ENCODE data around the gene DMD. TPM values are rescaled to one million over a fixed set of nuclear protein-coding genes. Genes with fewer than 3 reads are reported as not detected.
"Not testable (repeated sequence)": the region's sequence is repeated elsewhere in the genome, so short reads cannot be mapped to it uniquely, and the experiment has no call there.

Gene DMD
- polyA plus RNA-seq, 3 donors = 8.0 to 13.2 (median 11.5) TPM

DNA sequence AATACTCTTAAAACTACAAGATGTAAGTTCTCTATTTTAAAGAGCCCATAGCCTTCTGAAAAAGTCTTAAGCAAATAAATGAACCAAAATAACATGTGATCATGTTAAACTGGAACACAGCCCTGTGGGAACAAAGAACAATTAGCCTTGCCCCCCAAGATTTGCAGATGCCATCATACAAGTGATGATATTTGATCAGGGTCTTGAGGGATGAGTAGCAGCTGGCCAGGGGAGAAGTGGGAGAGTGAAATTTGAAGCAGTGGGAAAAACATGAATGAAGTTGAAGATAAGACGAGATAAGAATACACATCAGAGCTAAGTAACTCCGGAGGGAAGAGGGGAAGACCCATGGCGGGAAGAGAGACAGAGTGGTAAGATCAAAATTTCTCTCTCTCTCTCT lies 1689.4 kb downstream of the DMD start:
- H3K27ac ChIP-seq (ENCODE audit: low read depth, low read length) = no peak overlapping the region
- 41 to 75% (median 57%) methylated on average over 3 of the region's 3 CpGs for WGBS, 3 donors

GRCh38 chrX:31516527-31516926 lies 1694.8 kb downstream of the DMD start:
- no peak overlapping the region for H3K27ac ChIP-seq (ENCODE audit: low read depth, low read length)
- WGBS, 3 donors = 63 to 75% (median 65%) methylated on average over 6 of the region's 6 CpGs

- 35 to 45% (median 41%) methylated on average over 4 of the region's 4 CpGs for WGBS, 3 donors
- H3K27ac ChIP-seq (ENCODE audit: low read depth, low read length) = no peak overlapping the region
These were observed 1703.0 kb downstream of the DMD start for GRCh38 chrX:31508338-31508737.

GRCh38 chrX:31506928-31507327 lies 1704.4 kb downstream of the DMD start:
- no peak overlapping the region for H3K27ac ChIP-seq (ENCODE audit: low read depth, low read length)
- 71 to 87% (median 87%) methylated on average over 3 of the region's 3 CpGs for WGBS, 3 donors

- WGBS, 3 donors = 51 to 71% (median 59%) methylated on average over 3 of the region's 3 CpGs
- H3K27ac ChIP-seq (ENCODE audit: low read depth, low read length) = no peak overlapping the region
These were observed 1705.0 kb downstream of the DMD start for GRCh38 chrX:31506360-31506759.

GRCh38 chrX:31500921-31501320 lies 1710.4 kb downstream of the DMD start:
- no peak overlapping the region for H3K27ac ChIP-seq (ENCODE audit: low read depth, low read length)
- WGBS, 3 donors = 39 to 63% (median 63%) methylated on average over 1 of the region's 1 CpG

DNA sequence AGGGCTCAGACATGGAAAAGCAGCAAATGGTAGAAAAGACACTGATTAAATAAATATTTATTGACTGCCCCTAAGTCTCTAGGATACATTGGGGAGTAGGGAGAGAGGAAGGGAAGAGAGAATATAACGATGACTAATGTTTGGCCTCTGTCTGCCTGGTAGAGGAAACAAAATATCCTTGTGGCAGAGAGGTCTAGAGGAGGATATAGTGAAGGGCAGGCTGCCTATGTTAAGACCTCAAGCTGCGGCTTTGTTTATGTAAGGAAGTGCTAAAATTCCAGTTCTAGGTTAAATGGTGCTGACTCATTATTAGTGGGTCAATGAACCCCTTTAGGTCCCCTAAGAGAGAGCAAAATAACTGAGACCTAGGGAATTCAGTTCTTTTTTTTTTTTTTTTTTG lies 1712.2 kb downstream of the DMD start:
- no peak overlapping the region for H3K27ac ChIP-seq (ENCODE audit: low read depth, low read length)
- 45 to 88% (median 55%) methylated on average over 2 of the region's 2 CpGs for WGBS, 3 donors

GRCh38 chrX:31497086-31497485 lies 1714.3 kb downstream of the DMD start:
- H3K27ac ChIP-seq (ENCODE audit: low read depth, low read length) = no peak overlapping the region
- WGBS, 3 donors = 55 to 76% (median 69%) methylated on average over 3 of the region's 3 CpGs

- H3K27ac ChIP-seq (ENCODE audit: low read depth, low read length) = no peak overlapping the region
- 67 to 78% (median 72%) methylated on average over 3 of the region's 3 CpGs for WGBS, 3 donors
These were observed 1723.4 kb downstream of the DMD start for GRCh38 chrX:31487951-31488350.

DNA sequence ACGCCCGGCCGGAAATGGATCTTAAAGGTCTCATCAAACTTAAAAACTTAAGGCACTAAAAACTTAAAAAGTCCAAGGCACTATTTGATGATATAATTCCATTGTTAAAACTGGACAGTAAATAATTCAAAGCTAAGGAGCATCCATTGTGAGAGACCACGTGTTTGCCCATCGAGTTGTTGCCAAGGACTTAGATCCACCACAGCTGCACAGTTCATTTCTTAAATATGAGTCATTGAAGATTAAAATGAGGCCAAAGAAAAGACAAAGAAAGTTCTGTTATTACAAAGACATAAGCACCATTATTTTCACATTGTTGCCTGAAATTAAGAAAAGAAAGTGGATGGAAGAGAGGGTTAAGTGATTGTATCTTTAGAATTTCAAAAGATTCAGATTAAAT lies 1728.0 kb downstream of the DMD start:
- 73 to 91% (median 76%) methylated on average over 5 of the region's 5 CpGs for WGBS, 3 donors
- no peak overlapping the region for H3K27ac ChIP-seq (ENCODE audit: low read depth, low read length)

GRCh38 chrX:31480696-31481095 lies 1730.7 kb downstream of the DMD start:
- no peak overlapping the region for H3K27ac ChIP-seq (ENCODE audit: low read depth, low read length)
- 74 to 93% (median 89%) methylated on average over 4 of the region's 4 CpGs for WGBS, 3 donors

DNA sequence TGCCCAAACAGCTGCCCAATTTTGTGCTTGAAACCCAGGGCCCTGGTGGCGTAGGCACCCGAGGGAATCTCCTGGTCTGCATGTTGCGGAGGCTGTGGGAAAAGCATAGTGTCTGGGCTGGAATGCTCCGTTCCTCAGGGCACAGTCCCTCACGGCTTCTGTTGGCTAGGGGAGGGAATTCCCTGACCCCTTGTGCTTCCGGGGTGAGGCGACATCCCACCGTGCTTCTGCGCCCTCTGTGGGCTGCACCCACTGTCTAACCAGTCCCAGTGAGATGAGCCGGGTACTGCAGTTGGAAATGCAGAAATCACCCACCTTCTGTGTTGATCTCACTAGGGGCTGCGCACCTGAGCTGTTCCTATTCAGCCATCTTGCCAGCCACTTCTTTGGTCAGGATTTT lies 1740.1 kb downstream of the DMD start:
- 80 to 94% (median 91%) methylated on average over 11 of the region's 11 CpGs for WGBS, 3 donors
- H3K27ac ChIP-seq (ENCODE audit: low read depth, low read length) = no peak overlapping the region

- WGBS, 3 donors = 73 to 88% (median 87%) methylated on average over 7 of the region's 7 CpGs
These were observed 1740.6 kb downstream of the DMD start for GRCh38 chrX:31470753-31471152.

GRCh38 chrX:31464306-31464915 lies 1746.9 kb downstream of the DMD start:
- no peak overlapping the region for H3K27ac ChIP-seq (ENCODE audit: low read depth, low read length)
- WGBS, 3 donors = 9 to 33% (median 20%) methylated on average over 4 of the region's 4 CpGs

More at GRCh38 chrX:31470753-31471152, 1740.6 kb downstream of the DMD start:
- not testable (repeated sequence) for H3K27ac ChIP-seq (ENCODE audit: low read depth, low read length)

- H3K27ac ChIP-seq (ENCODE audit: low read depth, low read length) = no peak overlapping the region
These were observed 1750.1 kb downstream of the DMD start for GRCh38 chrX:31461266-31461665.

GRCh38 chrX:31459361-31459760 lies 1752.0 kb downstream of the DMD start:
- 71 to 83% (median 74%) methylated on average over 5 of the region's 5 CpGs for WGBS, 3 donors
- no peak overlapping the region for H3K27ac ChIP-seq (ENCODE audit: low read depth, low read length)

DNA sequence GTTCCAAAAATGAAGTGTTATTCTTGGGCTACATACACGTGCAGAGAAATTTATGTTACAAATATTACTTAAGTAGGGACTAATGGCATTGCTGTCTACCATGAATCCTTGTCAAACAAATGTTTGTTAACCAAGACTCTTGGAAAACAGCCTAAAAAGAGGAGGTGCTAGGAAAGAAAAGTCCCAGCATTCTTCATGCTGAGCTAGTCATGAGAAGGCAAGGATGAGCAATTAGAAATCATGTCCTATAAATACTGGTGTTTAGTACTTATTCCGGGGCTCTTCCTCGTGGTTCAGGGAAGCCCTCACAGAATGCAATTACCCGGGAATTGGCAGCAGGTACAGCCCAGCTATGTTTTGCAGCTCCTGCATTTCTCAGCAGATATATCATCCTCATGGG lies 1761.4 kb downstream of the DMD start:
- H3K27ac ChIP-seq (ENCODE audit: low read depth, low read length) = no peak overlapping the region
- 53 to 64% (median 63%) methylated on average over 4 of the region's 4 CpGs for WGBS, 3 donors

DNA sequence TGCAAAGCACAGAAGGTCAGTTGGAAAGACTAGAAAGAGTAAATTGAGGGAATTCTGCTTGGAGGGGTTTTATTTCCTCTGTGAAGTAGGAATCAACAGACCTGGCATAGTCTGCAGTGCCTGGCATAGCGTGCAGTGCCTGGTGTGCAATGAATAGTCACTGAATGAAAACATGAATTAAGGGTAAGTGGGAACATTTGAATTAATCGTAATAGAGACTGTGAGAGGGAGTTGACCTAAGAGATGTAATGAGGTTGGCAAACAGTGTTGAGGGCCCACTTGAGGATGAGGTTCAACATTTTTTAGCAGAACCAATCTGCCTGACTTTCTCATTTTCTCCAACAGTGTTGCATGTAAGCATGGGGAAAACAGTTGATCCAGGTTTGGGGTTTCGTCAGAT lies 1762.3 kb downstream of the DMD start:
- 70 to 91% (median 85%) methylated on average over 3 of the region's 3 CpGs for WGBS, 3 donors
- H3K27ac ChIP-seq (ENCODE audit: low read depth, low read length) = no peak overlapping the region

- WGBS, 3 donors = 60 to 85% (median 70%) methylated on average over 4 of the region's 4 CpGs
- no peak overlapping the region for H3K27ac ChIP-seq (ENCODE audit: low read depth, low read length)
These were observed 1765.8 kb downstream of the DMD start for GRCh38 chrX:31445542-31445941.

DNA sequence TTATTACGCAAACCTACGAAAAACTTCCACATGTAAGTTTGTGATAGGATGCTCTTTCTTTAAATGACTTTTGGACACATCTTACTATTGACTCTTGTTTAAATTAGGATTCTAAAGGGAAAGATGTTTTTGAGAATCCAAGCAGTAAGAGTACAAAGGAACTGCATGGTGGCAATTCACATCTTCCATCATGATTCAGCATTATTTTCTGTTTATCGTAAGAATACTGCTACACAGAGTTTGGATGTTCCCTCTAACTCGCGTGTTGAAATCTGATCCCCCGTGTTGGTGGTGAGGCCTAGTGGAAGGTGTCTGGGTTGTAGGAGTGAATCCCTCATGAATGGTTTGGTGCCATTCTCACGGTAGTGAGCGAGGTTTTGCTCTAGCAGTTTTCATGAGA lies 1767.7 kb downstream of the DMD start:
- WGBS, 3 donors = 82 to 94% (median 90%) methylated on average over 8 of the region's 8 CpGs
- H3K27ac ChIP-seq (ENCODE audit: low read depth, low read length) = no peak overlapping the region

GRCh38 chrX:31440546-31440945 lies 1770.8 kb downstream of the DMD start:
- no peak overlapping the region for H3K27ac ChIP-seq (ENCODE audit: low read depth, low read length)
- 91 to 99% (median 93%) methylated on average over 2 of the region's 2 CpGs for WGBS, 3 donors
